SK-N-SH (cell line): Measurements from ENCODE around the gene NPVF.

Source experiments
- FOXM1 ChIP-seq: IDR thresholded peaks from 2 replicates; pipeline ENCODE4 v1.4.0; 2012; ENCODE audit warnings: low read depth, mild to moderate bottlenecking
- GABPA ChIP-seq: IDR thresholded peaks from 2 replicates; pipeline ENCODE4 v1.4.0; 2012; ENCODE audit warnings: low read depth, mild to moderate bottlenecking
- MXI1 ChIP-seq: IDR thresholded peaks from 2 replicates; pipeline ENCODE4 v1.6.1; 2012; ENCODE audit warnings: mild to moderate bottlenecking, low read depth, low read length, improper control_type of control experiment
- POLR2AphosphoS5 ChIP-seq: IDR thresholded peaks from 2 replicates; pipeline ENCODE4 v1.6.1; 2012; ENCODE audit warnings: low read depth, low read length
- RAD21 ChIP-seq: IDR thresholded peaks from 2 replicates; pipeline ENCODE4 v1.6.1; 2012; ENCODE audit warnings: mild to moderate bottlenecking, low read length
- SMC3 ChIP-seq: IDR thresholded peaks from 2 replicates; pipeline ENCODE4 v1.6.1; 2012; ENCODE audit warnings: low read depth, low read length, improper control_type of control experiment
- TF ChIP-seq, protein P1 (sequence below): fragments of 200-600 bp; sonication (generic); IDR thresholded peaks from 2 replicates; pipeline ENCODE4 v1.6.1; 2017; ENCODE audit warnings: antibody characterized with exemption, mild to moderate bottlenecking, moderate library complexity
- TF ChIP-seq, protein P2 (sequence below): IDR thresholded peaks from 2 replicates; pipeline ENCODE4 v1.4.0; 2012; ENCODE audit warnings: low read depth

DNA sequence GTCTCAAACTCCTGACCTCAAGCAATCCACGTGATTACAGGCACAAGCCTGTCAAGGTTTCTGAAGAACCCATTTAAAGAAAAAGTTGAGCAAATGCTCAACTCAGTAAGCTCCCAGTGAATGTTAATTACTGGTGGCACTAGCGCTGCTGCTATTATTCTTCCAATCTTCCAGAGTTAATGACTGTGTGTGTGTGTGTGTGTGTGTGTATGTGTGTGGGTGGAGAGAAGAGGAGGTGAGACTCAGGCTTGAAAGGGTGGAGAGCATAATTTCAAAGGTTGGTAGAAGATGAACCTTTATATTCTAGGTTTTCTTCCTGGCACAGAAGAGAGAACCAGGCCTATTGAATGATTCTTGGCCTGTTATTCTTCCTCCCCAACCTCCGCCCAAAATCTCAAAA is 11.6 kb upstream of the NPVF start:
- TF ChIP-seq POLR2AphosphoS5 (no peak), GABPA (no peak), FOXM1 (no peak), MXI1 (no peak), SMC3 (no peak), RAD21 (no peak)
- TF ChIP-seq, protein P1, sequence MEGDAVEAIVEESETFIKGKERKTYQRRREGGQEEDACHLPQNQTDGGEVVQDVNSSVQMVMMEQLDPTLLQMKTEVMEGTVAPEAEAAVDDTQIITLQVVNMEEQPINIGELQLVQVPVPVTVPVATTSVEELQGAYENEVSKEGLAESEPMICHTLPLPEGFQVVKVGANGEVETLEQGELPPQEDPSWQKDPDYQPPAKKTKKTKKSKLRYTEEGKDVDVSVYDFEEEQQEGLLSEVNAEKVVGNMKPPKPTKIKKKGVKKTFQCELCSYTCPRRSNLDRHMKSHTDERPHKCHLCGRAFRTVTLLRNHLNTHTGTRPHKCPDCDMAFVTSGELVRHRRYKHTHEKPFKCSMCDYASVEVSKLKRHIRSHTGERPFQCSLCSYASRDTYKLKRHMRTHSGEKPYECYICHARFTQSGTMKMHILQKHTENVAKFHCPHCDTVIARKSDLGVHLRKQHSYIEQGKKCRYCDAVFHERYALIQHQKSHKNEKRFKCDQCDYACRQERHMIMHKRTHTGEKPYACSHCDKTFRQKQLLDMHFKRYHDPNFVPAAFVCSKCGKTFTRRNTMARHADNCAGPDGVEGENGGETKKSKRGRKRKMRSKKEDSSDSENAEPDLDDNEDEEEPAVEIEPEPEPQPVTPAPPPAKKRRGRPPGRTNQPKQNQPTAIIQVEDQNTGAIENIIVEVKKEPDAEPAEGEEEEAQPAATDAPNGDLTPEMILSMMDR: no peak
- TF ChIP-seq, protein P2, sequence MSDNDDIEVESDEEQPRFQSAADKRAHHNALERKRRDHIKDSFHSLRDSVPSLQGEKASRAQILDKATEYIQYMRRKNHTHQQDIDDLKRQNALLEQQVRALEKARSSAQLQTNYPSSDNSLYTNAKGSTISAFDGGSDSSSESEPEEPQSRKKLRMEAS: no peak
